PC-3 (cell line): ENCODE measurements around the gene PVALEF.

Experiments used
- CTCF ChIP-seq: fragments of 300-600 bp; sonication (generic); conservative IDR thresholded peaks from 2 replicates; pipeline ENCODE4 v1.5.1; 2017; ENCODE audit warnings: antibody characterized with exemption, low read depth, mild to moderate bottlenecking, low read length
- EZH2 ChIP-seq: fragments of 300-600 bp; sonication (generic); IDR thresholded peaks from one replicate; pipeline ENCODE4 v1.6.1; 2017; ENCODE audit warnings: antibody characterized with exemption, mild to moderate bottlenecking, low read length; ENCODE audit not compliant: unreplicated experiment
- EZH2phosphoT487 ChIP-seq: fragments of 300-600 bp; sonication (generic); IDR thresholded peaks from 2 replicates; pipeline ENCODE4 v1.6.1; 2018; ENCODE audit warnings: mild to moderate bottlenecking, antibody characterized with exemption, low read length, borderline replicate concordance

- TF ChIP-seq CTCF (no peak), EZH2 (no peak), EZH2phosphoT487 (no peak)
These were observed 13.1 kb downstream of the PVALEF start for GRCh38 chr17:81178136-81179091.
